Pericardium fibroblast (primary cell): ENCODE data around the gene C8B. TPM values are rescaled to one million over a fixed set of nuclear protein-coding genes. Genes with fewer than 3 reads are reported as not detected.

ENCODE experiments used
- total RNA-seq: library from RNA; depleted of rRNA; stranded (reverse); fragments of >200 nt; gene quantifications from 2 replicates; pipeline ENCODE4 v1.2.3, GENCODE V29; 2015

Gene C8B
- not detected in 2 replicates for total RNA-seq

GRCh38 chr1:56965916-56966697 is at the start of gene C8B:
Gene C8B (minus strand): TSS chr1:56966015. CDS start chr1:56965948, 67 bp downstream.

Other genes with a start within 250 kb of the C8B start
- gene FYB2, start 146.6 kb downstream of the C8B start, total RNA-seq, result not detected in 2 replicates
- not detected in 2 replicates for gene C8A, start 111.2 kb downstream of the C8B start, total RNA-seq